Cardiac fibroblast (primary cell): ENCODE data around the gene SCGB3A2.
A peak's percentile ranks its signal among the peaks of the same experiment; 100 is the strongest.

Source experiments
- DNase-seq, 2 donors: peaks; one replicate each; pipeline versions ENCODE4 v3.0.0 to v3.0.0-alpha.2; 2010; ENCODE audit warnings: low read depth in 2 of 2
- H3K4me3 ChIP-seq, 2 donors: replicated peaks in 1 of 2; 1 replicate in 1 of 2; 2 replicates in 1 of 2; pipeline ENCODE4 v1.5.1; 2011; ENCODE audit warnings: low read depth in 2 of 2, low read length in 2 of 2, mild to moderate bottlenecking in 2 of 2, moderate library complexity in 1 of 2
- CTCF ChIP-seq: IDR thresholded peaks from one replicate; pipeline ENCODE4 v1.5.1; 2011; ENCODE audit warnings: low read depth, mild to moderate bottlenecking, low read length, inconsistent platforms

The SCGB3A2 gene

GRCh38 chr5:147904110-147904509 is 25.6 kb downstream of the SCGB3A2 start:
- peak in 1 of 2 donors; percentile 30 for DNase-seq
- no peak for TF ChIP-seq CTCF
- no peak overlapping the region for H3K4me3 ChIP-seq

- no peak for TF ChIP-seq CTCF
- H3K4me3 ChIP-seq: peak within 1 kb of the TSS in 1 of 2 donors; percentile 29
- DNase-seq: peak; percentile 21 to 89
Observed at GRCh38 chr5:147906326-147907095, 28.0 kb downstream of the SCGB3A2 start, which contains the start of gene C5orf46. C5orf46 (minus strand) TSS chr5:147906538; CDS start chr5:147906501, 37 bp downstream.

- no peak for DNase-seq
- no peak for TF ChIP-seq CTCF
- H3K4me3 ChIP-seq: no peak overlapping the region
Observed at GRCh38 chr5:147911427-147911826, 32.9 kb downstream of the SCGB3A2 start.

GRCh38 chr5:147912011-147912410 is 33.5 kb downstream of the SCGB3A2 start:
- TF ChIP-seq CTCF: no peak
- no peak for DNase-seq
- no peak overlapping the region for H3K4me3 ChIP-seq

GRCh38 chr5:147913786-147914185 is 35.3 kb downstream of the SCGB3A2 start:
- no peak overlapping the region for H3K4me3 ChIP-seq
- DNase-seq: peak in 1 of 2 donors; percentile 76
- no peak for TF ChIP-seq CTCF

- DNase-seq: peak in 1 of 2 donors; percentile 60
- no peak for TF ChIP-seq CTCF
- H3K4me3 ChIP-seq: no peak overlapping the region
Observed at GRCh38 chr5:147918101-147918685, 39.7 kb downstream of the SCGB3A2 start.
